CD14-positive monocyte (primary cell): ENCODE data around the gene TTC7B. TPM values are rescaled to one million over a fixed set of nuclear protein-coding genes. Genes with fewer than 3 reads are reported as not detected.

Experiments used
- DNase-seq, 3 donors: peaks; one replicate each; pipeline ENCODE4 v3.0.0-alpha.2; 2011 to 2022
- H2AFZ ChIP-seq: 2 replicates; pipeline ENCODE4 v1.6.0; 2012; ENCODE audit warnings: mild to moderate bottlenecking, low read depth, low read length, inconsistent platforms; ENCODE audit not compliant: insufficient read depth, poor library complexity, severe bottlenecking
- H3K27ac ChIP-seq, 2 donors: 1 replicate in 1 of 2; 2 replicates in 1 of 2; pipeline ENCODE4 v1.5.1; 2012 to 2013; ENCODE audit warnings: low read length in 2 of 2, control low read depth in 1 of 2, inconsistent platforms in 1 of 2, low read depth in 1 of 2, mild to moderate bottlenecking in 1 of 2
- H3K27me3 ChIP-seq, 2 donors: one replicate each; pipeline versions ENCODE4 v1.6.0 to v1.6.1; 2011 to 2013; ENCODE audit warnings: low read length in 2 of 2; ENCODE audit not compliant: control insufficient read depth in 2 of 2, insufficient read depth in 2 of 2
- H3K36me3 ChIP-seq, 2 donors: replicated peaks in 1 of 2; 1 replicate in 1 of 2; 2 replicates in 1 of 2; pipeline versions ENCODE4 v1.5.1 to v1.6.1; 2012 to 2013; ENCODE audit warnings: low read length in 2 of 2, control low read depth in 1 of 2, inconsistent platforms in 1 of 2, mild to moderate bottlenecking in 1 of 2; ENCODE audit not compliant: insufficient read depth in 2 of 2, control insufficient read depth in 1 of 2
- H3K4me1 ChIP-seq, 2 donors: 1 replicate in 1 of 2; 2 replicates in 1 of 2; pipeline versions ENCODE4 v1.5.1 to v1.6.1; 2012 to 2013; ENCODE audit warnings: low read length in 2 of 2, control low read depth in 1 of 2, inconsistent platforms in 1 of 2, mild to moderate bottlenecking in 1 of 2, moderate library complexity in 1 of 2; ENCODE audit not compliant: insufficient read depth in 2 of 2, control insufficient read depth in 1 of 2
- H3K4me2 ChIP-seq: replicated peaks from 2 replicates; pipeline ENCODE3; 2012; ENCODE audit warnings: low read length, moderate library complexity, mild to moderate bottlenecking; ENCODE audit not compliant: poor library complexity, severe bottlenecking; ENCODE audit errors: extremely low read depth
- H3K4me3 ChIP-seq, 3 experiments: fragments of 200-600 bp in 1 of 3; sonication (generic) in 1 of 3; replicated peaks in 1 of 3; 1 replicate in 2 of 3; 2 replicates in 1 of 3; pipeline ENCODE4 v1.5.1; 2011 to 2013; ENCODE audit warnings: low read length in 3 of 3, mild to moderate bottlenecking in 3 of 3, control low read depth in 2 of 3, low read depth in 2 of 3, inconsistent platforms in 1 of 3, moderate library complexity in 1 of 3
- H3K79me2 ChIP-seq: 2 replicates; pipeline ENCODE4 v1.6.0; 2012; ENCODE audit warnings: mild to moderate bottlenecking, control low read depth, inconsistent platforms, low read length, moderate library complexity; ENCODE audit not compliant: insufficient read depth
- H3K9ac ChIP-seq: 2 replicates; pipeline ENCODE4 v1.6.0; 2017; ENCODE audit warnings: low read length, mild to moderate bottlenecking; ENCODE audit not compliant: insufficient read depth, poor library complexity, severe bottlenecking
- H3K9me3 ChIP-seq, 2 donors: replicated peaks in 1 of 2; 1 replicate in 1 of 2; 2 replicates in 1 of 2; pipeline versions ENCODE4 v1.5.1 to v1.6.1; 2012 to 2013; ENCODE audit warnings: low read length in 2 of 2, control low read depth in 1 of 2; ENCODE audit not compliant: control insufficient read depth in 1 of 2, insufficient read depth in 1 of 2
- H4K20me1 ChIP-seq: 2 replicates; pipeline ENCODE4 v1.6.0; 2012; ENCODE audit warnings: mild to moderate bottlenecking, low read length, control low read depth, moderate library complexity; ENCODE audit not compliant: insufficient read depth
- H3K27ac Mint-ChIP-seq, 7 donors: one replicate each; pipeline ENCODE4 v1.8.0; 2020; ENCODE audit warnings: mild to moderate bottlenecking in 7 of 7, mixed read lengths in 7 of 7, moderate library complexity in 6 of 7, inconsistent platforms in 2 of 7
- H3K27me3 Mint-ChIP-seq, 3 donors: one replicate each; pipeline ENCODE4 v1.8.0; 2021 to 2022; ENCODE audit warnings: low read depth in 3 of 3, mild to moderate bottlenecking in 3 of 3, mixed read lengths in 3 of 3, moderate library complexity in 3 of 3, inconsistent platforms in 1 of 3
- H3K36me3 Mint-ChIP-seq, 2 donors: one replicate each; pipeline ENCODE4 v1.8.0; 2020; ENCODE audit warnings: mixed read lengths in 2 of 2, inconsistent platforms in 1 of 2, mild to moderate bottlenecking in 1 of 2
- H3K4me1 Mint-ChIP-seq: one replicate; pipeline ENCODE4 v1.8.0; 2020; ENCODE audit warnings: mild to moderate bottlenecking, mixed read lengths
- H3K4me3 Mint-ChIP-seq, 2 donors: one replicate each; pipeline ENCODE4 v1.8.0; 2020; ENCODE audit warnings: mild to moderate bottlenecking in 2 of 2, mixed read lengths in 2 of 2, moderate library complexity in 1 of 2
- H3K9me3 Mint-ChIP-seq, 7 donors: one replicate each; pipeline ENCODE4 v1.8.0; 2020 to 2022; ENCODE audit warnings: mixed read lengths in 7 of 7, mild to moderate bottlenecking in 6 of 7, moderate library complexity in 6 of 7, inconsistent platforms in 2 of 7
- WGBS: methylation state at CpG from one replicate; pipeline ENCODE4 v1.1.5; 2013; ENCODE audit warnings: missing lambda C conversion rate; ENCODE audit not compliant: insufficient coverage; 5-methylcytosine and 5-hydroxymethylcytosine counted together
- intact Hi-C, 2 donors: fragments of 100-400 bp; cut with micrococcal nuclease; formaldehyde crosslinking; loops; one replicate each; pipeline versions ENCODE4 v1.15.0 to v1.15.1; 2023
- polyA plus RNA-seq, 3 donors: library from polyadenylated mRNA; depleted of rRNA in 1 of 3; unstranded in 2 of 3; stranded (reverse) in 1 of 3; fragments of 300-500 nt in 2 of 3; fragments of >200 nt in 1 of 3; fragmentation: Illumina TruSeq in 2 of 3; gene quantifications; 1 replicate in 2 of 3; 2 replicates in 1 of 3; pipeline ENCODE4 v1.2.3, GENCODE V29; 2012 to 2021
- TF ChIP-seq, protein P1 (sequence below): fragments of 200-600 bp; IDR thresholded peaks from one replicate; pipeline ENCODE4 v1.8.0; 2022; ENCODE audit warnings: antibody characterized with exemption, mild to moderate bottlenecking

Gene TTC7B
- polyA plus RNA-seq, 3 donors: 0.87 to 2.6 (median 1.2) TPM

- no peaks in the 10 kb centered on the region for H3K27me3 ChIP-seq
- H3K4me1 Mint-ChIP-seq: no peaks in the 10 kb centered on the region
- H4K20me1 ChIP-seq: no peaks in the 10 kb centered on the region
- TF ChIP-seq, protein P1, sequence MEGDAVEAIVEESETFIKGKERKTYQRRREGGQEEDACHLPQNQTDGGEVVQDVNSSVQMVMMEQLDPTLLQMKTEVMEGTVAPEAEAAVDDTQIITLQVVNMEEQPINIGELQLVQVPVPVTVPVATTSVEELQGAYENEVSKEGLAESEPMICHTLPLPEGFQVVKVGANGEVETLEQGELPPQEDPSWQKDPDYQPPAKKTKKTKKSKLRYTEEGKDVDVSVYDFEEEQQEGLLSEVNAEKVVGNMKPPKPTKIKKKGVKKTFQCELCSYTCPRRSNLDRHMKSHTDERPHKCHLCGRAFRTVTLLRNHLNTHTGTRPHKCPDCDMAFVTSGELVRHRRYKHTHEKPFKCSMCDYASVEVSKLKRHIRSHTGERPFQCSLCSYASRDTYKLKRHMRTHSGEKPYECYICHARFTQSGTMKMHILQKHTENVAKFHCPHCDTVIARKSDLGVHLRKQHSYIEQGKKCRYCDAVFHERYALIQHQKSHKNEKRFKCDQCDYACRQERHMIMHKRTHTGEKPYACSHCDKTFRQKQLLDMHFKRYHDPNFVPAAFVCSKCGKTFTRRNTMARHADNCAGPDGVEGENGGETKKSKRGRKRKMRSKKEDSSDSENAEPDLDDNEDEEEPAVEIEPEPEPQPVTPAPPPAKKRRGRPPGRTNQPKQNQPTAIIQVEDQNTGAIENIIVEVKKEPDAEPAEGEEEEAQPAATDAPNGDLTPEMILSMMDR: no peak
- H3K36me3 Mint-ChIP-seq: no peaks in the 10 kb centered on the region
- peaks cover 7 to 27% (median 22%) of the 10 kb centered on the region in 7 donors for H3K9me3 Mint-ChIP-seq
- H3K4me1 ChIP-seq: no peaks in the 10 kb centered on the region
- H3K79me2 ChIP-seq: no peaks in the 10 kb centered on the region
- no peak overlapping the region for H3K27ac ChIP-seq
- H3K4me3 ChIP-seq: no peak overlapping the region
- H3K27me3 Mint-ChIP-seq: peaks cover 2 to 5% (median 2%) of the 10 kb centered on the region in 3 donors
- no peak for DNase-seq
- no peak overlapping the region for H3K9ac ChIP-seq
- no peak overlapping the region for H2AFZ ChIP-seq
- intact Hi-C loops: no loop called here
- H3K4me2 ChIP-seq: no peak overlapping the region
- H3K4me3 Mint-ChIP-seq: no peak overlapping the region
- H3K9me3 ChIP-seq: peaks cover 15 to 28% of the 10 kb centered on the region in 2 donors
- H3K36me3 ChIP-seq: no peaks in the 10 kb centered on the region
- H3K27ac Mint-ChIP-seq: peak overlapping the region in 1 of 7 donors; percentile 41
- 95% methylated on average over 8 of the region's 8 CpGs for WGBS
Measured at GRCh38 chr14:90523544-90523943, 292.7 kb downstream of the TTC7B start.

DNA sequence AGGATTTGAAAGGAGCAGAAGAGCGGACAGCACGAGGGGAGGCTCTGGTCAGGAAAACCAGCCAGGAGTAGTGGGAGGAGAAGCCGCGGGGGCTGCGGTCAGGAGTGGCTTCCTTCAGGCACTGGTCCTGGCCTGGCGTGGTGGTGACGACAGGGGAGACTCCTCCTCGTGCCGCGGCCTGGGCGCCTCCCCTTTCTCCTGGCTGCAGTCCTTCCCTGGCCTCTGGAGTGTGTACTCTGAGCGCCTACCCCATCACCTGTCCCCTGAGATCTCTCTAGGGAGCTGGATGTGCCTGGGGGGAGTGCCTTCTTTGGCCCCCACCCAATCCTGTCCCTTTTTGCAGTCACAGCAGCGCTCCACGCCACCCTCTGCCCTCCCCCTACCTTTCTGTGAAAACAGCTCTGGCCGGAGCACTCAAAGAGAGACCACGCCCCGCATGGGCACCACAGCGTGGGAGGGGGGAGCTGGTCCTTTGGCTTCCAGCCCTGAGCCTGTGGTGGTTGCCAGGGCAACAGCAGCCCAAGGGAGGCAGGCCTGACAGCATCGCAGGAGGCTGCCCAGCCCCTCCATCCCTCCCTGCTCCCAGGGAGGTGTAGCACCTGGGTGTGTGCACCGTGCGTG is 293.5 kb downstream of the TTC7B start:
- no peak overlapping the region for H2AFZ ChIP-seq
- TF ChIP-seq, protein P1: no peak
- intact Hi-C loops: no loop called here
- 54% methylated on average over 11 of the region's 21 CpGs for WGBS
- H3K36me3 Mint-ChIP-seq: no peaks in the 10 kb centered on the region
- H3K4me3 ChIP-seq: no peak overlapping the region
- H3K9me3 ChIP-seq: peaks cover 15 to 19% of the 10 kb centered on the region in 2 donors
- no peaks in the 10 kb centered on the region for H4K20me1 ChIP-seq
- H3K9me3 Mint-ChIP-seq: peaks cover 5 to 24% (median 18%) of the 10 kb centered on the region in 7 donors
- H3K36me3 ChIP-seq: no peaks in the 10 kb centered on the region
- H3K4me3 Mint-ChIP-seq: no peak overlapping the region
- peaks cover 0 to 3% (median 2%) of the 10 kb centered on the region in 3 donors for H3K27me3 Mint-ChIP-seq
- DNase-seq: no peak
- H3K4me2 ChIP-seq: no peak overlapping the region
- H3K4me1 Mint-ChIP-seq: no peaks in the 10 kb centered on the region
- no peak overlapping the region for H3K27ac ChIP-seq
- H3K27me3 ChIP-seq: no peaks in the 10 kb centered on the region
- no peak overlapping the region for H3K9ac ChIP-seq
- H3K4me1 ChIP-seq: no peaks in the 10 kb centered on the region
- H3K79me2 ChIP-seq: no peaks in the 10 kb centered on the region
- H3K27ac Mint-ChIP-seq: no peak overlapping the region
